ENCODE measurements around the gene SPAG9.

SPAG9 gene

DNA sequence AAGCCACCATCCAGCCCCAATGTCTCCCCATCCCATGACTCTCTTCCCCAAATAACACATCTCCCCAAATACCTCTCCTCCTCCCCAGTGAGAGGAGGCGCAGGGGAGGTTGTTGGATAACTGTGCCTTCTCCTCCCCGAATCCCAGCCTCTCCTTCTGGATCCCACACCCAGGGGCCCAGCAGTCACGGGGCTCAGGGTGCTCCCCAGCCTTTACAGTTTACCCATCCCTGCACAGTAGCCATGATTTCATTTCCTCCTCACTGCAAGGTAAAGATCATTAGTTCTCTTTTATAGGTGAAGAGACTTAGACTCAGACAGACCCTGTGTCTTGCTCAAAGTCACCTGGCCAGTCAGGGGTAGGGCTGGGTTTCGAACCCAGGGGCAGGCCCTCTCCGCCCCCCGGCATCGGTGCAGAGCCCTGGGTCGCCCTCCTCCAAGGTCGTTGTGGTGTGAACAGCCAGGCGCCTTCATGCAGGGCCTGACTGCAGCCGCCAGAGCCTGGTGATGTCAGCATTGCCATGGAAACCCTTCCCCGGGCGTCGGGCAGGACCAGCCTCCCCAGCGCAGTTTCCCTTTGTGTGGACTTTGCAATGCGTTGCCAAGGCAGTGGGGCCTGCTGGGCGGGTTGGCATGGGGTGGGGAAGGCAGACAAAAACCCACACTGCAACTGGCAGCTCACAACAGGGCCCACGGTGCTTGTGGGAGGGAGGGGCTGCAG lies 201.2 kb downstream of the SPAG9 start:
- peak; percentile 61 to 71 for DNase-seq (ENCODE audit: low read depth in 2 of 2)

DNA sequence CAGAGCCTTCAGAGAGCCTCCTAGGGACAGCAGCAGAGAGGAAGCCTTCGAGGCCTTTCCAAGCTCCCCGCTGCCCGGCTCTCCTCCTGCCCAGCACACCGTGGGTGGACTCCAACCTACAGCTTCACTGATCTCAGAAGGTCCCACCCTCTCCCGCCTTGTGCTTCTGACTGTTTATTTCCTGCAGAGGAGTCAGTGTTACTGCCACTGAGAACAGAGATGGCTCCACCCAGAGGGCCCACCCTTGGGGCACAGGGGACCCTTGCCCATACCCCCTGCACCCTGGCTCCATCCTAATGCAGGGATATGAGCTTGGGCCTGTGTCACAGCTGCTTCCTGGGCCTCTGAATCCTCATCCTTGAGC lies 201.8 kb downstream of the SPAG9 start:
- DNase-seq (ENCODE audit: low read depth in 2 of 2): no peak

- DNase-seq (ENCODE audit: low read depth in 2 of 2): no peak
These were observed 202.4 kb downstream of the SPAG9 start for GRCh38 chr17:50918071-50918932.

DNA sequence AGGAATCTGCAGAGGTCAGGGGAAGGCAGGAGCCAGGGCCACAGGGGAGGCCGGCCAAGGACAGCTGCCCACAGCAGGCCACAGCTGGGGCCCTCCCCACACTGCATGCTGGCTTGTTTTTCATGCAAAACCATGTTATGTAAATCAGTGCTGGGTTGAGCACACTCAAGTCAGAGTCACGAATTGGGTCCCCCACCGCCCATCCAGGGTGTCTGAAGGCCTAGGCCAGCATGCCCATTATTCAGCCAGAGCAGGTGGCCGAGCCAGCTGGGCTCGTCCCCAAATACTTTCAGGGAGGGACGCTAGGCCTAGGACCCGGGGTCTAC lies 203.3 kb downstream of the SPAG9 start:
- no peak for DNase-seq (ENCODE audit: low read depth in 2 of 2)

DNA sequence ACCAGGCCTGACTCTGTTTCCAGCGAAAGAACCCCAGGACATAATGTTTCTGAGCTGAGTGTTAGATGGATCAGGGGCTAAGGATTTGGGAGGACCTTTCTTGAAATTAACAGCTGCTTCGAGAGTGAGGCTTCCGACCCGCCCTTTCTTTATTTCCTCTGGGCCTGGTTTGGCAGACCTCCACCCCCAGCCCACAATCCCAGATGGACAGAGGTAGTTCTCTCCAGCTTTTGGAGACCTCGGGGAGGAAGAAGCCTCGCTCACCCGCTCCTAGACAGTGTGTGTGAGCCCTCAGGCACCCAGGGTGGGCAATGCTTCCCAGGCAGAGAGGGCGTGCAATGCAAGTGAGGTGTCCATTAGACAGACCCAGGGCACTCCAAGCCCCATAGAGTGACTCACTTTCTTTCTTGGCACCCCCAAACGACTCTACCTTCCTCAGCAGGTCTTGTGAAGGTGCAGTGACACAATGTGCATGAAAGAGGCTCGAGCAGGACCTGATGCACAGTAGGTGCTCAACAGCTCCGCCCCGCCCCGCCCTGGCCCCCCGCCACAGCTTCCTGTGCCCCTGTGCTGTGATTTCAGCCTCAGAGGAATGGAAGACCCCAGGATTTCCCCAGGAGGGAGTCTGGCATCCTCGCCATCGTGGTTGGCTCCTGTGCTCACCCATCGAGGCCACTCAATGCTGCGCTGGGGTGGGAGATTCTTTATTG lies 203.8 kb downstream of the SPAG9 start:
- no peak for DNase-seq (ENCODE audit: low read depth in 2 of 2)

GRCh38 chr17:50916026-50916707 lies 204.5 kb downstream of the SPAG9 start:
- DNase-seq (ENCODE audit: low read depth in 2 of 2): no peak

DNA sequence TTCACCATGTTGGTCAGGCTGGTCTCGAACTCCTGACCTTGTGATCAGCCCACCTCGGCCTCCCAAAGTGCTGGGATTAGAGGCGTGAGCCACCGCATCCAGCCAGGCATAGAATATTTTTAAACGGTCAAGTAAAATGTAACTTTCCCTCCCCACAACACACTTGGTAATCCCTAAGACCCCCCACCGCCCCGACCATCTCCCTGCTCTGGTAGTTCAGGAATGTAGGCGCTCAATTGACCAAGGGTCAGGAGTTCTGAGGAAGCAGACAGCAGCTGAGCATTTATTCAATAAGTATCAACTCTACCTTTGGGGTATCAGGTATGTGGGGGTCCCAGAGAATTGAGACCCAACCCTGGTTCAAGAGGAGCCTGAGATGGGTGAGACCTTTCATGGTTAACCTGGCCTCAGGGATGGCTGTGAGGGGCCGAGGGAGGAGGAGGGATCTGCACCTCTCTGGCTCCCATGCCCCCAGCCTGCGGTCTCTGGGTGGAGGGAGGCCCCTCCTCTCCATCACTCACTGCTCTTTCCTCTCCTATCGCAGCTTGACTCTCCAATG lies 206.1 kb downstream of the SPAG9 start:
- no peak for DNase-seq (ENCODE audit: low read depth in 2 of 2)

DNA sequence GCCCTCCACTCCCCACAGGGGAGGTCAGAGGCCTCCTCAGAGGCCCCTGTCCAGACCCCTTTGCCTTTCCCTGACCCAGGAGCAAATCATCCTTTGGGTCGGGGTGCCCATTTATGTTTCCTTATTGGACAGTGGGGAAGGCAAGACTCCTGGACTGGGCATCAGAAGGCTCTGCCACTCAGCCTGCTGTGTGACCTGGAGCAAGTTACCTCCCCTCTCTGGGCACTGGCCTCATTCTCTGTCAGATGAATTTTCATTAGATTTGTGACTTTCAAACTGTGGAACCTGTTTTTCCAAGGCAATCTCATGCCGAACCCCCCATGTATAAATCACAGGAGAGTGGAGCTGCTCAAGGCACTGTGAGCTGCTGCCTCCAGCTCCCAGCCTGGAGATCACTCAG lies 207.5 kb downstream of the SPAG9 start:
- DNase-seq (ENCODE audit: low read depth in 2 of 2): no peak
